Measurements from ENCODE around the gene PAX5. TPM values are rescaled to one million over a fixed set of nuclear protein-coding genes. Genes with fewer than 3 reads are reported as not detected.

The PAX5 gene
- total RNA-seq, 1 experiment from 2014 or later = 6.6 TPM

DNA sequence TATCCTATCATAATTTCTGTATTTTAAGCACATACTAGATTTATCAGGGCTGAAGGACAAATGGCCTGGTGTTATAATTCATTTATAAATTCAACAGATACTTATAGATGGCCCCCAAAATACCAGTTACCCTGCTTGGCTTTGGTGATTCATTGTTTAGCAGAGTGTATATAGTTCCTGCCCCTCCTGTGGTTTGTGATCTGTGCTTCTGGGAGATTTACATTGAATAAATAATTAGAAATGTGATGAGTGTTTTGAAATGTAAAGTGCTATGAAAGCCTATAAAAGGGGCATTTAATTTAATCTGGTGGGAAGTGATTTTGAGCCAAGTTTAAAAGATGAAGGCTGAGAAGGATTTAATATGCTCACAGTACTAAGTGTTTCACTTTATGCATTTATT is 49.6 kb upstream of the PAX5 start:
- Mint-ChIP-seq H3K27me3 (ENCODE audit: low read depth) (peaks cover 10% of the 10 kb centered on the region), H3K4me3 (no peak overlapping the region), H3K9me3 (peaks cover 7% of the 10 kb centered on the region), H3K4me1 (peaks cover 36% of the 10 kb centered on the region), H3K36me3 (peaks cover 14% of the 10 kb centered on the region), H3K27ac (no peak overlapping the region)
- ChIA-PET CTCF (interaction anchor here (1.9 kb wide), 1 partner anchor 88 kb away, joined by 4 read pairs; no protein-coding TSS in a partner anchor), POLR2A (no interaction called here)
- ATAC-seq = no peak
- no peak for DNase-seq (ENCODE audit: low spot score)
- TF ChIP-seq MYBL2 (CRISPR knock-in tag; IDR thresholded peaks at IDR 0.05) (no peak), ZNF121 (CRISPR knock-in tag; IDR thresholded peaks at IDR 0.05) (no peak), ZNF232 (CRISPR knock-in tag; IDR thresholded peaks at IDR 0.05) (no peak), MXD4 (CRISPR knock-in tag; IDR thresholded peaks at IDR 0.05; ENCODE audit: borderline replicate concordance) (no peak), CREB1 (CRISPR knock-in tag; IDR thresholded peaks at IDR 0.05) (no peak), E2F1 (CRISPR knock-in tag; IDR thresholded peaks at IDR 0.05) (no peak), EMX1 (CRISPR knock-in tag; IDR thresholded peaks at IDR 0.05) (no peak), ESRRA (CRISPR knock-in tag; IDR thresholded peaks at IDR 0.05; ENCODE audit: borderline replicate concordance) (no peak), NR1H2 (CRISPR knock-in tag; IDR thresholded peaks at IDR 0.05) (no peak)
- TF ChIP-seq, protein P1, sequence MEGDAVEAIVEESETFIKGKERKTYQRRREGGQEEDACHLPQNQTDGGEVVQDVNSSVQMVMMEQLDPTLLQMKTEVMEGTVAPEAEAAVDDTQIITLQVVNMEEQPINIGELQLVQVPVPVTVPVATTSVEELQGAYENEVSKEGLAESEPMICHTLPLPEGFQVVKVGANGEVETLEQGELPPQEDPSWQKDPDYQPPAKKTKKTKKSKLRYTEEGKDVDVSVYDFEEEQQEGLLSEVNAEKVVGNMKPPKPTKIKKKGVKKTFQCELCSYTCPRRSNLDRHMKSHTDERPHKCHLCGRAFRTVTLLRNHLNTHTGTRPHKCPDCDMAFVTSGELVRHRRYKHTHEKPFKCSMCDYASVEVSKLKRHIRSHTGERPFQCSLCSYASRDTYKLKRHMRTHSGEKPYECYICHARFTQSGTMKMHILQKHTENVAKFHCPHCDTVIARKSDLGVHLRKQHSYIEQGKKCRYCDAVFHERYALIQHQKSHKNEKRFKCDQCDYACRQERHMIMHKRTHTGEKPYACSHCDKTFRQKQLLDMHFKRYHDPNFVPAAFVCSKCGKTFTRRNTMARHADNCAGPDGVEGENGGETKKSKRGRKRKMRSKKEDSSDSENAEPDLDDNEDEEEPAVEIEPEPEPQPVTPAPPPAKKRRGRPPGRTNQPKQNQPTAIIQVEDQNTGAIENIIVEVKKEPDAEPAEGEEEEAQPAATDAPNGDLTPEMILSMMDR (IDR thresholded peaks at IDR 0.05) = no peak
- TF ChIP-seq, protein P2, sequence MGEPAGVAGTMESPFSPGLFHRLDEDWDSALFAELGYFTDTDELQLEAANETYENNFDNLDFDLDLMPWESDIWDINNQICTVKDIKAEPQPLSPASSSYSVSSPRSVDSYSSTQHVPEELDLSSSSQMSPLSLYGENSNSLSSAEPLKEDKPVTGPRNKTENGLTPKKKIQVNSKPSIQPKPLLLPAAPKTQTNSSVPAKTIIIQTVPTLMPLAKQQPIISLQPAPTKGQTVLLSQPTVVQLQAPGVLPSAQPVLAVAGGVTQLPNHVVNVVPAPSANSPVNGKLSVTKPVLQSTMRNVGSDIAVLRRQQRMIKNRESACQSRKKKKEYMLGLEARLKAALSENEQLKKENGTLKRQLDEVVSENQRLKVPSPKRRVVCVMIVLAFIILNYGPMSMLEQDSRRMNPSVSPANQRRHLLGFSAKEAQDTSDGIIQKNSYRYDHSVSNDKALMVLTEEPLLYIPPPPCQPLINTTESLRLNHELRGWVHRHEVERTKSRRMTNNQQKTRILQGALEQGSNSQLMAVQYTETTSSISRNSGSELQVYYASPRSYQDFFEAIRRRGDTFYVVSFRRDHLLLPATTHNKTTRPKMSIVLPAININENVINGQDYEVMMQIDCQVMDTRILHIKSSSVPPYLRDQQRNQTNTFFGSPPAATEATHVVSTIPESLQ (CRISPR knock-in tag; IDR thresholded peaks at IDR 0.05) = no peak
- TF ChIP-seq, protein P3, sequence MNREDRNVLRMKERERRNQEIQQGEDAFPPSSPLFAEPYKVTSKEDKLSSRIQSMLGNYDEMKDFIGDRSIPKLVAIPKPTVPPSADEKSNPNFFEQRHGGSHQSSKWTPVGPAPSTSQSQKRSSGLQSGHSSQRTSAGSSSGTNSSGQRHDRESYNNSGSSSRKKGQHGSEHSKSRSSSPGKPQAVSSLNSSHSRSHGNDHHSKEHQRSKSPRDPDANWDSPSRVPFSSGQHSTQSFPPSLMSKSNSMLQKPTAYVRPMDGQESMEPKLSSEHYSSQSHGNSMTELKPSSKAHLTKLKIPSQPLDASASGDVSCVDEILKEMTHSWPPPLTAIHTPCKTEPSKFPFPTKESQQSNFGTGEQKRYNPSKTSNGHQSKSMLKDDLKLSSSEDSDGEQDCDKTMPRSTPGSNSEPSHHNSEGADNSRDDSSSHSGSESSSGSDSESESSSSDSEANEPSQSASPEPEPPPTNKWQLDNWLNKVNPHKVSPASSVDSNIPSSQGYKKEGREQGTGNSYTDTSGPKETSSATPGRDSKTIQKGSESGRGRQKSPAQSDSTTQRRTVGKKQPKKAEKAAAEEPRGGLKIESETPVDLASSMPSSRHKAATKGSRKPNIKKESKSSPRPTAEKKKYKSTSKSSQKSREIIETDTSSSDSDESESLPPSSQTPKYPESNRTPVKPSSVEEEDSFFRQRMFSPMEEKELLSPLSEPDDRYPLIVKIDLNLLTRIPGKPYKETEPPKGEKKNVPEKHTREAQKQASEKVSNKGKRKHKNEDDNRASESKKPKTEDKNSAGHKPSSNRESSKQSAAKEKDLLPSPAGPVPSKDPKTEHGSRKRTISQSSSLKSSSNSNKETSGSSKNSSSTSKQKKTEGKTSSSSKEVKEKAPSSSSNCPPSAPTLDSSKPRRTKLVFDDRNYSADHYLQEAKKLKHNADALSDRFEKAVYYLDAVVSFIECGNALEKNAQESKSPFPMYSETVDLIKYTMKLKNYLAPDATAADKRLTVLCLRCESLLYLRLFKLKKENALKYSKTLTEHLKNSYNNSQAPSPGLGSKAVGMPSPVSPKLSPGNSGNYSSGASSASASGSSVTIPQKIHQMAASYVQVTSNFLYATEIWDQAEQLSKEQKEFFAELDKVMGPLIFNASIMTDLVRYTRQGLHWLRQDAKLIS (CRISPR knock-in tag; IDR thresholded peaks at IDR 0.05; ENCODE audit: borderline replicate concordance) = no peak
- TF ChIP-seq, protein P4, sequence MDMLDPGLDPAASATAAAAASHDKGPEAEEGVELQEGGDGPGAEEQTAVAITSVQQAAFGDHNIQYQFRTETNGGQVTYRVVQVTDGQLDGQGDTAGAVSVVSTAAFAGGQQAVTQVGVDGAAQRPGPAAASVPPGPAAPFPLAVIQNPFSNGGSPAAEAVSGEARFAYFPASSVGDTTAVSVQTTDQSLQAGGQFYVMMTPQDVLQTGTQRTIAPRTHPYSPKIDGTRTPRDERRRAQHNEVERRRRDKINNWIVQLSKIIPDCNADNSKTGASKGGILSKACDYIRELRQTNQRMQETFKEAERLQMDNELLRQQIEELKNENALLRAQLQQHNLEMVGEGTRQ (CRISPR knock-in tag; IDR thresholded peaks at IDR 0.05) = no peak
- TF ChIP-seq, protein P5, sequence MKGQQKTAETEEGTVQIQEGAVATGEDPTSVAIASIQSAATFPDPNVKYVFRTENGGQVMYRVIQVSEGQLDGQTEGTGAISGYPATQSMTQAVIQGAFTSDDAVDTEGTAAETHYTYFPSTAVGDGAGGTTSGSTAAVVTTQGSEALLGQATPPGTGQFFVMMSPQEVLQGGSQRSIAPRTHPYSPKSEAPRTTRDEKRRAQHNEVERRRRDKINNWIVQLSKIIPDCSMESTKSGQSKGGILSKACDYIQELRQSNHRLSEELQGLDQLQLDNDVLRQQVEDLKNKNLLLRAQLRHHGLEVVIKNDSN (CRISPR knock-in tag; IDR thresholded peaks at IDR 0.05) = no peak
- TF ChIP-seq, protein P6, sequence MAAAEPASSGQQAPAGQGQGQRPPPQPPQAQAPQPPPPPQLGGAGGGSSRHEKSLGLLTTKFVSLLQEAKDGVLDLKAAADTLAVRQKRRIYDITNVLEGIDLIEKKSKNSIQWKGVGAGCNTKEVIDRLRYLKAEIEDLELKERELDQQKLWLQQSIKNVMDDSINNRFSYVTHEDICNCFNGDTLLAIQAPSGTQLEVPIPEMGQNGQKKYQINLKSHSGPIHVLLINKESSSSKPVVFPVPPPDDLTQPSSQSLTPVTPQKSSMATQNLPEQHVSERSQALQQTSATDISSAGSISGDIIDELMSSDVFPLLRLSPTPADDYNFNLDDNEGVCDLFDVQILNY (CRISPR knock-in tag; IDR thresholded peaks at IDR 0.05) = no peak

Data from WTC11 (cell line).